HepG2 (cell line): ENCODE data around the gene EGLN1. TPM values are rescaled to one million over a fixed set of nuclear protein-coding genes. Genes with fewer than 3 reads are reported as not detected.

Experiments
- ATF1 ChIP-seq: IDR thresholded peaks from 2 replicates; pipeline ENCODE4 v1.6.1; 2016; ENCODE audit warnings: mild to moderate bottlenecking, control low read depth
- ELF4 ChIP-seq: sonication (generic); formaldehyde crosslinking; IDR thresholded peaks from 2 replicates; pipeline ENCODE4 v1.5.0; 2020; ENCODE audit warnings: missing genetic modification reagents, mild to moderate bottlenecking, moderate library complexity, borderline replicate concordance
- KLF16 ChIP-seq, 2 experiments: sonication (generic) in 1 of 2; formaldehyde crosslinking in 1 of 2; IDR thresholded peaks; 2 replicates each; pipeline versions ENCODE4 v1.6.1 to v1.8.0; 2016 to 2023; ENCODE audit warnings: missing genetic modification reagents in 2 of 2, missing compliant biosample characterization in 1 of 2
- KMT2B ChIP-seq: IDR thresholded peaks from 2 replicates; pipeline ENCODE4 v1.6.1; 2016; ENCODE audit warnings: missing genetic modification reagents, missing compliant biosample characterization
- SIN3B ChIP-seq: fragments of 150-350 bp; IDR thresholded peaks from 2 replicates; pipeline ENCODE4 v1.6.1; 2014; ENCODE audit warnings: low read length
- SRSF4 ChIP-seq: fragments of 200-400 bp; formaldehyde crosslinking; IDR thresholded peaks from one replicate; pipeline ENCODE4 v1.6.1; 2018; ENCODE audit warnings: mild to moderate bottlenecking, low read depth, low read length, moderate library complexity; ENCODE audit not compliant: poor library complexity, severe bottlenecking
- TMF1 ChIP-seq: sonication (generic); formaldehyde crosslinking; IDR thresholded peaks from 2 replicates; pipeline ENCODE4 v1.8.1; 2022; ENCODE audit warnings: low read depth, missing genetic modification reagents
- ZBTB3 ChIP-seq: sonication (generic); formaldehyde crosslinking; IDR thresholded peaks from 2 replicates; pipeline ENCODE4 v1.4.0; 2020; ENCODE audit warnings: low read depth, mild to moderate bottlenecking, moderate library complexity, missing genetic modification reagents, borderline replicate concordance
- ZFP36L1 ChIP-seq: sonication (generic); formaldehyde crosslinking; IDR thresholded peaks from 2 replicates; pipeline ENCODE4 v1.8.0; 2022; ENCODE audit warnings: mild to moderate bottlenecking, missing genetic modification reagents, moderate library complexity
- ZFP36L2 ChIP-seq: sonication (generic); formaldehyde crosslinking; IDR thresholded peaks from 2 replicates; pipeline ENCODE4 v1.4.0; 2020; ENCODE audit warnings: missing genetic modification reagents
- ZIK1 ChIP-seq: sonication (generic); formaldehyde crosslinking; IDR thresholded peaks from 2 replicates; pipeline ENCODE4 v1.5.0; 2020; ENCODE audit warnings: mild to moderate bottlenecking, low read depth, missing genetic modification reagents, borderline replicate concordance
- ZKSCAN1 ChIP-seq: fragments of 150-350 bp; IDR thresholded peaks from 2 replicates; pipeline ENCODE4 v1.6.1; 2014; ENCODE audit warnings: low read length
- ZNF136 ChIP-seq: sonication (generic); formaldehyde crosslinking; IDR thresholded peaks from 2 replicates; pipeline ENCODE4 v1.8.1; 2022; ENCODE audit warnings: low read depth, mild to moderate bottlenecking, moderate library complexity, missing genetic modification reagents
- ZNF382 ChIP-seq: sonication (generic); formaldehyde crosslinking; IDR thresholded peaks from 2 replicates; pipeline ENCODE4 v1.5.0; 2020; ENCODE audit warnings: missing genetic modification reagents, mild to moderate bottlenecking, borderline replicate concordance
- ZNF570 ChIP-seq: sonication (generic); formaldehyde crosslinking; IDR thresholded peaks from 2 replicates; pipeline ENCODE4 v1.4.0; 2020; ENCODE audit warnings: mild to moderate bottlenecking, missing genetic modification reagents, borderline replicate concordance
- ZNF607 ChIP-seq: sonication (generic); formaldehyde crosslinking; IDR thresholded peaks from 2 replicates; pipeline ENCODE4 v1.5.1; 2020; ENCODE audit warnings: missing genetic modification reagents, mild to moderate bottlenecking, borderline replicate concordance
- ZNF788 ChIP-seq: sonication (generic); formaldehyde crosslinking; IDR thresholded peaks from 2 replicates; pipeline ENCODE4 v1.5.0; 2020; ENCODE audit warnings: mild to moderate bottlenecking, missing genetic modification reagents, borderline replicate concordance
- polyA plus RNA-seq, 8 experiments: library from polyadenylated mRNA; depleted of rRNA in 3 of 8; stranded (reverse) in 7 of 8; unstranded in 1 of 8; fragments of >200 nt; fragmentation: Illumina TruSeq in 4 of 8; extraction: Trizol in 4 of 8; gene quantifications; 2 replicates each; pipeline versions ENCODE4 v1.2.1 to v1.2.3, GENCODE V29; 2011 to 2016; ENCODE audit warnings: low read depth in 4 of 8, missing spikeins in 1 of 8, mixed read lengths in 1 of 8; ENCODE audit not compliant: insufficient read depth in 1 of 8
- total RNA-seq, 5 experiments: library from RNA; depleted of rRNA; stranded (reverse); fragments of >200 nt; fragmentation: Illumina TruSeq; extraction: Trizol; gene quantifications; 2 replicates each; pipeline ENCODE4 v1.2.3, GENCODE V29; 2016; ENCODE audit warnings: low read depth in 1 of 5
- TF ChIP-seq, protein P1 (sequence below): sonication (generic); formaldehyde crosslinking; IDR thresholded peaks from 2 replicates; pipeline ENCODE4 v1.5.1; 2020; ENCODE audit warnings: mild to moderate bottlenecking, missing genetic modification reagents, borderline replicate concordance
- TF ChIP-seq, protein P2 (sequence below): sonication (generic); formaldehyde crosslinking; IDR thresholded peaks from 2 replicates; pipeline ENCODE4 v1.4.0; 2020; ENCODE audit warnings: missing genetic modification reagents, mild to moderate bottlenecking, borderline replicate concordance
- TF ChIP-seq, protein P3 (sequence below): sonication (generic); formaldehyde crosslinking; IDR thresholded peaks from 2 replicates; pipeline ENCODE4 v1.8.1; 2023; ENCODE audit warnings: mild to moderate bottlenecking, missing genetic modification reagents

The EGLN1 gene
- total and polyA plus RNA-seq, 2 of the 13 experiments (the other 11 are each of a cell fraction or from before 2014, with no cell fraction given): 34.4 to 44.1 TPM

DNA sequence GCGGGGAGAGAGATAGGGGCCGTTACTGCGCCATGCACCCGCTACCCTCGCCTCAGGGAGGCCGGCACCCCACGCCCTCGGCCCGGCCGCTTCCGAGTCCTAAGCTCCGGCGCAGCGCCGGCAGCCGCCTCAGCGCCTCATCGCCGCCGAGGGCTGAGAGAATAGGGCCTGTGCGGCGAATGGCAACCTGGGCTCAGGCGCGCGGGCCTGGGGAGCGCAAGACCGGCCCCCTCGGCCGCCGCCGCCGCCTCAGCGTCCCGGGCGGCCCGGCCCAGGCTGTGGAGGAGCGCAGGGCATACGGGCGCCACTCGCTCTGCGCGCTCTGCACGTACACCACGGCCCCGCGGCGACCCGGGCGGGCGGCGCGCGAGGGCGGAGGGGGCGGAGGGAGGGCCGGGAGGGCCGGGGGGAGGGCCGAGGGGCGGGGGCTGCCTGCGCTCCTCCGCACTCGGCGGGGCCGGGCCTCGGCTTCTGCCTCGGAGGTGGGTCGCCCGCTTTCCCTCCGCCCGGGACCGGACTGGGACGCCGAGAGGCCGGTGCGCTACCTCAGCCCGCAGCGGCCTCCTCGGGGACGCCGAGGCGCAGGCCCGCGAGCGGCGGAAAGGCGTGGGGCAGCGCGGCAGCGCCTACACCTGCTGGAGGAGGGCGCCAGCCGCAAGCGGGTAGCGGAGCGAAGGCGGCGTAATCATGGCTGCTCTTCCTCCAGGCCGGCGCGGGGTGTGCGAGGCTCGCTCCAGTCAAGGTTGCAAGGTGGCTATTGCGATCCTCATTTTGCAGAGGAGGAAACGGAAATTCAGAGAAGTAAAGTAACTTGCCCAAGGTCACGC is at the start of gene EGLN1 (continued):
- TF ChIP-seq KMT2B (CRISPR knock-in tag) (peak; percentile 55), ZNF382 (no peak), ZKSCAN1 (no peak; the same call in 1 of the 2 replicates), ZNF136 (CRISPR knock-in tag) (0 out of 2 replicates have a peak, but pooled peaks have one; percentile 21), ZBTB3 (CRISPR knock-in tag) (no peak; the same call in 1 of the 2 replicates), TMF1 (CRISPR knock-in tag) (no peak), KLF16 (CRISPR knock-in tag; IDR thresholded peaks at IDR 0.05) (no peak; a peak in 1 of 4 replicates), ZIK1 (CRISPR knock-in tag) (peak; percentile 55; the same call in 1 of the 2 replicates), ZNF570 (no peak), ZNF788 (CRISPR knock-in tag) (0 out of 2 replicates have a peak, but pooled peaks have one; percentile 23), ELF4 (CRISPR knock-in tag) (no peak), ZNF607 (CRISPR knock-in tag) (peak; percentile 94), SIN3B (0 out of 2 replicates have a peak, but pooled peaks have one; percentile 20), ZFP36L1 (CRISPR knock-in tag) (no peak), ZFP36L2 (CRISPR knock-in tag) (no peak), ATF1 (CRISPR knock-in tag) (no peak), SRSF4 (no peak)
- TF ChIP-seq, protein P1, sequence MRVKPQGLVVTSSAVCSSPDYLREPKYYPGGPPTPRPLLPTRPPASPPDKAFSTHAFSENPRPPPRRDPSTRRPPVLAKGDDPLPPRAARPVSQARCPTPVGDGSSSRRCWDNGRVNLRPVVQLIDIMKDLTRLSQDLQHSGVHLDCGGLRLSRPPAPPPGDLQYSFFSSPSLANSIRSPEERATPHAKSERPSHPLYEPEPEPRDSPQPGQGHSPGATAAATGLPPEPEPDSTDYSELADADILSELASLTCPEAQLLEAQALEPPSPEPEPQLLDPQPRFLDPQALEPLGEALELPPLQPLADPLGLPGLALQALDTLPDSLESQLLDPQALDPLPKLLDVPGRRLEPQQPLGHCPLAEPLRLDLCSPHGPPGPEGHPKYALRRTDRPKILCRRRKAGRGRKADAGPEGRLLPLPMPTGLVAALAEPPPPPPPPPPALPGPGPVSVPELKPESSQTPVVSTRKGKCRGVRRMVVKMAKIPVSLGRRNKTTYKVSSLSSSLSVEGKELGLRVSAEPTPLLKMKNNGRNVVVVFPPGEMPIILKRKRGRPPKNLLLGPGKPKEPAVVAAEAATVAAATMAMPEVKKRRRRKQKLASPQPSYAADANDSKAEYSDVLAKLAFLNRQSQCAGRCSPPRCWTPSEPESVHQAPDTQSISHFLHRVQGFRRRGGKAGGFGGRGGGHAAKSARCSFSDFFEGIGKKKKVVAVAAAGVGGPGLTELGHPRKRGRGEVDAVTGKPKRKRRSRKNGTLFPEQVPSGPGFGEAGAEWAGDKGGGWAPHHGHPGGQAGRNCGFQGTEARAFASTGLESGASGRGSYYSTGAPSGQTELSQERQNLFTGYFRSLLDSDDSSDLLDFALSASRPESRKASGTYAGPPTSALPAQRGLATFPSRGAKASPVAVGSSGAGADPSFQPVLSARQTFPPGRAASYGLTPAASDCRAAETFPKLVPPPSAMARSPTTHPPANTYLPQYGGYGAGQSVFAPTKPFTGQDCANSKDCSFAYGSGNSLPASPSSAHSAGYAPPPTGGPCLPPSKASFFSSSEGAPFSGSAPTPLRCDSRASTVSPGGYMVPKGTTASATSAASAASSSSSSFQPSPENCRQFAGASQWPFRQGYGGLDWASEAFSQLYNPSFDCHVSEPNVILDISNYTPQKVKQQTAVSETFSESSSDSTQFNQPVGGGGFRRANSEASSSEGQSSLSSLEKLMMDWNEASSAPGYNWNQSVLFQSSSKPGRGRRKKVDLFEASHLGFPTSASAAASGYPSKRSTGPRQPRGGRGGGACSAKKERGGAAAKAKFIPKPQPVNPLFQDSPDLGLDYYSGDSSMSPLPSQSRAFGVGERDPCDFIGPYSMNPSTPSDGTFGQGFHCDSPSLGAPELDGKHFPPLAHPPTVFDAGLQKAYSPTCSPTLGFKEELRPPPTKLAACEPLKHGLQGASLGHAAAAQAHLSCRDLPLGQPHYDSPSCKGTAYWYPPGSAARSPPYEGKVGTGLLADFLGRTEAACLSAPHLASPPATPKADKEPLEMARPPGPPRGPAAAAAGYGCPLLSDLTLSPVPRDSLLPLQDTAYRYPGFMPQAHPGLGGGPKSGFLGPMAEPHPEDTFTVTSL (CRISPR knock-in tag): no peak
- TF ChIP-seq, protein P2, sequence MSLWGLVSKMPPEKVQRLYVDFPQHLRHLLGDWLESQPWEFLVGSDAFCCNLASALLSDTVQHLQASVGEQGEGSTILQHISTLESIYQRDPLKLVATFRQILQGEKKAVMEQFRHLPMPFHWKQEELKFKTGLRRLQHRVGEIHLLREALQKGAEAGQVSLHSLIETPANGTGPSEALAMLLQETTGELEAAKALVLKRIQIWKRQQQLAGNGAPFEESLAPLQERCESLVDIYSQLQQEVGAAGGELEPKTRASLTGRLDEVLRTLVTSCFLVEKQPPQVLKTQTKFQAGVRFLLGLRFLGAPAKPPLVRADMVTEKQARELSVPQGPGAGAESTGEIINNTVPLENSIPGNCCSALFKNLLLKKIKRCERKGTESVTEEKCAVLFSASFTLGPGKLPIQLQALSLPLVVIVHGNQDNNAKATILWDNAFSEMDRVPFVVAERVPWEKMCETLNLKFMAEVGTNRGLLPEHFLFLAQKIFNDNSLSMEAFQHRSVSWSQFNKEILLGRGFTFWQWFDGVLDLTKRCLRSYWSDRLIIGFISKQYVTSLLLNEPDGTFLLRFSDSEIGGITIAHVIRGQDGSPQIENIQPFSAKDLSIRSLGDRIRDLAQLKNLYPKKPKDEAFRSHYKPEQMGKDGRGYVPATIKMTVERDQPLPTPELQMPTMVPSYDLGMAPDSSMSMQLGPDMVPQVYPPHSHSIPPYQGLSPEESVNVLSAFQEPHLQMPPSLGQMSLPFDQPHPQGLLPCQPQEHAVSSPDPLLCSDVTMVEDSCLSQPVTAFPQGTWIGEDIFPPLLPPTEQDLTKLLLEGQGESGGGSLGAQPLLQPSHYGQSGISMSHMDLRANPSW (CRISPR knock-in tag): no peak
- TF ChIP-seq, protein P3, sequence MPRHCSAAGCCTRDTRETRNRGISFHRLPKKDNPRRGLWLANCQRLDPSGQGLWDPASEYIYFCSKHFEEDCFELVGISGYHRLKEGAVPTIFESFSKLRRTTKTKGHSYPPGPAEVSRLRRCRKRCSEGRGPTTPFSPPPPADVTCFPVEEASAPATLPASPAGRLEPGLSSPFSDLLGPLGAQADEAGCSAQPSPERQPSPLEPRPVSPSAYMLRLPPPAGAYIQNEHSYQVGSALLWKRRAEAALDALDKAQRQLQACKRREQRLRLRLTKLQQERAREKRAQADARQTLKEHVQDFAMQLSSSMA (CRISPR knock-in tag): peak; percentile 75; the same call in 1 of the 2 replicates
